ENCODE results near the gene C16orf86.
A peak's percentile ranks its signal among the peaks of the same experiment; 100 is the strongest.

C16orf86 gene, protein sequence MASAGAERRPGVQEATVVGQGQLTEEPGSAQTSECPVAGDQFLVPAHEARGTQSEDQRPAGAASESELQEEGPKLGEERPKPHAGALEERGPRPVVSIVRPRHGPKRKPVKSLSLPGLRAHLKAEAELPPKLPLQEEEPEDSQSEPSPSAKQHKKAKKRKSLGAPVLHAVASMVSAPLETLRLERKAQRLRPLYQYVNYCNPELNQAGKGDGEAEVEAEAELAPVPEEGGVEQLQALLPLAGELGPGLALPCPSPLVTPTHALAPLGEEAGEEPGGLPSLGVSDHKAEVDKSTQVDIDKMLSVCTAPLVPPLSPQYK

DNA sequence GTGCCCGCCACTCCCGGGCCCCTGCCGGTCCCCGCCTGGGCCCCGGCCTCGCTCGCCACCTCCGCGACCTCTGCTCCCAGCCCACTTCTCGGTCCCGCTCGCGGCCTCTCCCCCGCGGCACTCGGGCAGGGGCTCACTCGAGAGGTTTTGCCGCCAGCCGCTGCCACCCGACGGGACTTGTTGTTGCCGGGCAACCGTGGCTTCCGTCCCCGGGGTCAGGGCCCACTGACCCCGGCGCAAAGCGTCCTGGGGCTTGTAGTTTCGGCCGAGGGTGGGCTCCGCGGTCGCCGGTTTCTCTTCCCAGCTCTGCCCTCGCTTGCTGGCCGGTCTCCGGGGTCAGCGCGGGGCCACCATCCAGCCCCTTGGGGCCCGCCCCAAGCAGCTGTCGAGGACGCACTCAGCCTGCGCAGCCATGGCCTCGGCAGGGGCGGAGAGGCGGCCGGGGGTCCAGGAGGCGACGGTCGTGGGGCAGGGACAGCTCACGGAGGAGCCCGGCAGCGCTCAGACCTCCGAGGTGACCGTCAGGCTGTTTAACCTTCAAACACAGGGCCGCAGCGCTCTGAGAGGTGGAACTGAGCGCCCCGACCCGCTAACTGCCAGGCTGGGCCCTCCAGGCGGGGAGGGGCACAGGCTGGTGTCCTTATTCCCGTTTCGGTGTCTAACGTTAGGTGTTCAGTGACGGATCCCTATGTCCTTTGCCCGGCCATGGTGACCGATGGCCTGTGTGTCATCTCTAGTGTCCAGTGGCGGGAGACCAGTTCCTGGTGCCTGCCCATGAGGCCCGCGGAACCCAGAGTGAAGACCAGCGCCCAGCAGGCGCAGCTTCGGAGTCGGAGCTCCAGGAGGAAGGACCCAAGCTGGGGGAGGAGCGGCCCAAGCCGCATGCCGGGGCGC lies at the start of gene C16orf86, which contains the start of gene ENKD1:
Gene C16orf86, plus strand, starts transcription at position 256 of the 894 bp plus-strand sequence. Its CDS starts 157 bp downstream, at position 413.
Gene ENKD1, minus strand, starts transcription at position 192 of the 894 bp plus-strand sequence. CDS start 308 bp downstream, outside the sequence.
- DNase-seq = peak; percentile 87

DNA sequence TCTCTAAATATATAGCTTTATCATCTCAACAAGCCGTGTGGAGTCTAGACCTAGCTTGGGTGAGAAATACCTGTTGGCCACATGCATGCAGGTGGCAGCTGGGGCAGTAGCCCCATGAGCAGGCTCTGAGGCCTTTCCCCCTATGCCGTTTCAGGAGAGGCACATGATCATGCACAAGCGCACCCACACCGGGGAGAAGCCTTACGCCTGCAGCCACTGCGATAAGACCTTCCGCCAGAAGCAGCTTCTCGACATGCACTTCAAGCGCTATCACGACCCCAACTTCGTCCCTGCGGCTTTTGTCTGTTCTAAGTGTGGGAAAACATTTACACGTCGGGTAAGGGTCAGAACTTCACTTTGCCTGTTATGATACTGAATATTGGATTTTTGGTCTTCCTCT lies 38.4 kb upstream of the C16orf86 start:
- DNase-seq = no peak

DNA sequence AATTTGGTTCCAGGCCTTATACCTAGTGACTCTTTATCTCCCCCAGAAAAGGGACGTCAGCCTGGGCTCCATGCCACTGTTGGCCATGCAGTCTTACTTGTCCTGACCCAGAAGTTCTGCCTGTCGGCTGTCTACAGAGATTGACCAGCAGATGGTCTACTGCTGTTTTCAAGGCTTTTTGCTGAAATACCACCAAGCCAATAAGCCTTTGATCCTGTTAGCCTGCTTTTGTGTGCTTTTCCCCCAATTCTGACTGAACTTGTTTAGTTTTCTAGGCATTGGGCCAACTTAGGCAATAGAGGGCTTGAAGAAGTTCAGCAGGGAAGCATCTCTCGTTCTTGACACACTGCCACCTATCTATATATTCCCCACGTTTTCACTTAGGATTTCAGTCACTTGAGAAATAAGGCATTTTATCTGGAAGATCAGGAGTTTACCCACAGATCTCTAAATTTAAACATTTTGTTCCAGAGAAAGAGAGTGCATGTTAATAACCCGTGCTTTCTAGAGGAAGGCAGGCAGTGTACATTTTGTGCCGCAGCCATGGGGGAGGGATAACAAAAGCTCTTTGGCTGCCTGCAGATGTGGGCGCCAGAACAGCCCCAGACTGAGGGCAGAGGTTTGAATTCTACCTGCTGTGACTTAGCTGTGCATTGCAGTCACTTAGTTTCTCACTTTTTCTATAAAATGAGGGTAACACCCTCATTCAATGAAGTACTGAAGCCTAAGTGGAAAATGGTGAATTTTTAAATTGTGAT lies 34.0 kb upstream of the C16orf86 start:
- no peak for DNase-seq

DNA sequence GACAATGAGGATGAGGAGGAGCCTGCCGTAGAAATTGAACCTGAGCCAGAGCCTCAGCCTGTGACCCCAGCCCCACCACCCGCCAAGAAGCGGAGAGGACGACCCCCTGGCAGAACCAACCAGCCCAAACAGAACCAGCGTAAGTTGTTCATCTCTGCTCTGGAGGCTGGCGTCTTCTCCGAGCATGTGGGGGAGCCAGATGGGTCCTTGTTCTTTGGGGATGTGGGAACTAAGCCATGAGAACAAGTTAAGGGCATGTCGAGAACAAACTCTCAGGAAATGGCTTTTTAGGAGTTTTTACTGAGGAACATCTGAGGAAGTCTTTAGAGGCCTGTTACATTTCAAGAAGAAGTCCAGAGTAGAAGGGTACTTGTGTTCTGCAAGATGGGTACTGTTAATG lies 29.9 kb upstream of the C16orf86 start:
- no peak for DNase-seq

DNA sequence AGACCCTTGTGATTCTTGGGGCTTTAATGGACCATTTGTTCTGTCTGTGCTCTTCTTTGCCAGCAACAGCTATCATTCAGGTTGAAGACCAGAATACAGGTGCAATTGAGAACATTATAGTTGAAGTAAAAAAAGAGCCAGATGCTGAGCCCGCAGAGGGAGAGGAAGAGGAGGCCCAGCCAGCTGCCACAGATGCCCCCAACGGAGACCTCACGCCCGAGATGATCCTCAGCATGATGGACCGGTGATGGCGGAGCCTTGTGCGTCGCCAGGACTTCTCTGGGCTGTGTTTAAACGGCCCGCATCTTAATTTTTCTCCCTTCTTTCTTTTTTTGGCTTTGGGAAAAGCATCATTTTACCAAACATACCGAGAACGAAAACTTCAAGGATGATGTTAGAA lies 29.0 kb upstream of the C16orf86 start:
- no peak for DNase-seq

DNA sequence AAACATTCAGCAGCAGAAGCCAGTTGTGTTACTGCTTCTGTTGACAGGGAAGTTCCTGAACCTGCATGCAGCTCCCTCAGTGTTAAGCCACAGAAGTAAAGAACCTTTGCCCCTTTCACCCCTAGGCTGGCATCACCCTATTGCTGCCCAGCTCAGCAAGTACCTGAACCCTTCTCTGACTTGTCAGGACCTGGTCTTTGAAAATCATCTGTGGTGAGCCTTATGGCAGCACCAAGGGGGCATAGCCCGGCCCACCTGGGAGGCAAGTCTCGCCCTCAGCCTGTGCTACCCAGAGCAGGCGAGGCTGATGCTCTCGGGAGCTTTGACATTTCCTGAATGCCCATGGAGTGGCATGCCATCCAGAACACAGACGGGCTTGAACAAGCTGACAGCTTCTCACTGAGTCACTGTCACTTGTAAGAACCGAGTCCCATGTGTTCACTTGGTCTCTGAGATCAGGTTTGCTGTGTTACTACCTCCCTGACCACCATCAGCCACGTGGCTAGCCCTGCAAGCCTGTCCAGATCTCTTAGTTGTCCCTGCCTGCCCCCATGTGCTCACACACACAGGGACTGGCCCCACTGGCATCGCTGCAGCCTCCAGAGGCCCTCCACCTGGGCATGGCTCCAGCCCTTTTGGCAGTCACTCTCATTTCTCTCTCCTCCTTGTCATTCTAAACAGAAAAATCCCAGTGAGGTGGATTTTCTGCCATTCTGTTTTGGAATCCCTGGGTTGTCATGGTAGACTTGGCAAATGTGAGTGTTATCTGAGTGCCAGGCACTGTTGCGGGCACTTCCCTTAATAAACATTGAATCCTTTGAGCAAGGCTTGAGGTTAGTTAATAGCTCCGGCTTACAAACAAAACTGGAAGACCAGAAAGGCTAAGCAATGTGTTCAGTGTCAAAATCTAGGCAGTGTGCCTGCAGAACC lies 24.6 kb upstream of the C16orf86 start:
- no peak for DNase-seq

DNA sequence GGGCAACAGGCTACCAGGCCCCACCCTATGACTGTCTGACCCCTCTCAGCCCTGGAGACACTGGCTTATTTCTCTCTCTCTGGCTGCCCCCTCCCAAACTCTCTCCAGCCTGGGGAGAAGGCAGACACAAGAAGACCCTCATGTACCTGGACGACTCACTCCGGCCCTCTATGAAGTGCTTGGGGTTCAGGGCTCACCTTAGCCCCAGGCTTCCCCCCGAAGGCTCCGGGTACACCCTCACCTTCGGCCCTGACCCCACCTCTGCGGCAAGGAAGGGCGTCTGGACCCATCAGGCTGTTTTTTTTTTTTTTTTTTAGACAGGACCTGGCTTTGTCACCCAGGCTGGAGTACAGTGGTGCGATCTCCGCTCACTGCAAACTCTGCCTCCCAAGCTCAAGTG lies 22.6 kb upstream of the C16orf86 start:
- DNase-seq = no peak

DNA sequence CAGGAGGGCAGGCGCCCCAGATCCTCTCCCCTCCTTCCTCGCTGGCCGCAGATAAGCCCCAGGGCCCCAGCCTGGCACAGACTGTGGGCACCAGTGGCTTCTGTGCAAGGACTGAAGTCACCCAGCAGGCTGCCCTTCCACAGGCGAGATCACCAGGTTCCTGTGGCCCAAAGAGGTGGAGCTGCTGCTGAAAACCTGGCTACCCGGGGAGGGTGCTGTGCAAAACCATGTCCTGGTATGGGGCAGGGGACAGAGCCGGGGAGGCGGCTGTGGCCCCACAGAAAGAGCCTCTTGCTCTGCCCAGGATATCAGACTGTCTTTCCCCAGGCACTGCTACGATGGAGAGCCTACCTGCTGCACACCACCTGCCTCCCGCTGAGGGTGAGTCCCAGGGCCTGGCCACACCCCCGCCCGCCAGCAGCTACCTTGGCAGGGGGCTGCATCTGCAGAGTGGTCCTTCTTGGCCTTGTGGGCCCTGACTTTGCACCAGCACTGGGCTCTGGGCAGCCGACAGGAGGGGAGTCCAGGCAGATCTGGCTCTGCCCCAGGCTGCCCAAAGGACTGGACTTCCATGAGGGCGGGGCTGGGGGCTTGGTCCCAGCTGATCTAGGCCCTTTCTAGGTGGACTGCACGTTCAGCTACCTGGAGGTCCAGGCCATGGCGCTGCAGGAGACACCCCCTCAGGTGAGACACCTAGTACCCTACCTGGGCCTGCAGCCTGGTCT lies 21.1 kb upstream of the C16orf86 start:
- DNase-seq = no peak

DNA sequence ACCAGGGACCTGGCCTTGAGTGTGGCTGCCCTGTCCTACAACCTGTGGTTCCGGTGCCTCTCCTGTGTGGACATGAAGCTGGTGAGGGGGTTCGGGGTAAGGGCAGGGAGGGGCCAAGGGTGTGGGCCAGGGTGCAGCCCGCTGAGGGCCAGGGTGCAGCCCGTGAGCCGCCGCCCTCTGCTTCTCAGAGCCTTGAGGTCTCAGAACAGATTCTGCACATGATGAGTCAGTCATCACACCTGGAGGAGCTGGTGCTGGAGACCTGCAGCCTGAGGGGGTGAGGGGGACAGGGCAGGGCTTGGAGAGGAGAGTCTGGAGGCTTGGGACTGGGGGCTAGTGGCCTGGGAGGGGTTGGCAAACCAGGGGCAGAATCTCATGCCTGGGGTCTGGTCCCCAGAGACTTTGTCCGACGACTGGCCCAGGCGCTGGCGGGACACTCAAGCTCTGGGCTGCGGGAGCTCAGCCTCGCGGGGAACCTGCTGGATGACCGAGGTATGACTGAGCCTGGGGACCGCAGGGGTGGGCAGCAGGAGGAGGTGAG lies 19.4 kb upstream of the C16orf86 start:
- DNase-seq = no peak

DNA sequence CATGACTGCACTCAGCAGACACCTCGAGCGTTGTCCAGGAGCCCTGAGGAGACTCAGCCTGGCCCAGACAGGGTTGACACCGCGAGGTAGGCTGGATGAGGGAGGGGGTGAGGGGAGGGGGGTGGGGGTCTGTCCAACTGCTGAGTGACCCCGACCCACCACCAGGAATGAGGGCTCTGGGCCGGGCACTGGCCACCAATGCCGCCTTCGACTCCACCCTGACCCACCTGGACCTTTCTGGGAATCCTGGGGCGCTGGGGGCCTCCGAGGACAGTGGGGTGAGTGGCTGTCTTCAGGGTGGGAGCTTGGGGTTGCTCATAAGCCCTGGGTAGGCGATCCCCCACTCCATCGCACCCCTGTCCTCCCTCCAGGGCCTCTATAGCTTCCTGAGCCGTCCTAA lies 18.9 kb upstream of the C16orf86 start:
- no peak for DNase-seq

DNA sequence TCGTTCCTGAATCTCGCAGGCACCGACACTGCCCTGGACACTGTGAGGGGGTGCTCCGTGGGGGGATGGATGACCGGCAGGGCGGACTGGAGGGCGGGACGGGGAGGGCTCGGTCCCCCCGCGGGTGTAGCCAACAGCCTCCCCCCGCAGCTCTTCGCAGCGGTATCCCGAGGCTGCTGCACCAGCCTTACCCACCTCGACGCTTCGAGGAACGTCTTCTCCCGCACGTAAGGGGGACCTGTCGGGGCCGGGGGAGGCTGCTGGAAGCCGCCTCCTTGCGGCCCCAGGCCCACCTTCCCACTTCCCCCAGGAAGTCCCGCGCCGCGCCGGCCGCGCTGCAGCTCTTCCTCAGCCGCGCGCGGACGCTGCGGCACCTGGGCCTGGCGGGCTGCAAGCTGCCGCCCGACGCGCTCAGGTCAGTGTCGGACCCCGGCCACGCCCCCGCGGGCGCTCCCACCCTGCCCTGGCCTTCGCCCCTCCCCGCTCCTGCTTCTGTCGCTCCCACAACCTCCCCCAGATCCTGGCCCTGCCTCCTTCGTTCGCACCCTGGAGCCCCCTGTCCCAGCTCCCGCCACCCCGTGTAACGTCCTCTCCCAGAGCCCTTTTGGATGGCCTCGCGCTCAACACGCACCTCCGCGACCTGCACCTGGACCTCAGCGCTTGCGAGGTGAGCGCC lies 18.4 kb upstream of the C16orf86 start:
- DNase-seq = no peak

DNA sequence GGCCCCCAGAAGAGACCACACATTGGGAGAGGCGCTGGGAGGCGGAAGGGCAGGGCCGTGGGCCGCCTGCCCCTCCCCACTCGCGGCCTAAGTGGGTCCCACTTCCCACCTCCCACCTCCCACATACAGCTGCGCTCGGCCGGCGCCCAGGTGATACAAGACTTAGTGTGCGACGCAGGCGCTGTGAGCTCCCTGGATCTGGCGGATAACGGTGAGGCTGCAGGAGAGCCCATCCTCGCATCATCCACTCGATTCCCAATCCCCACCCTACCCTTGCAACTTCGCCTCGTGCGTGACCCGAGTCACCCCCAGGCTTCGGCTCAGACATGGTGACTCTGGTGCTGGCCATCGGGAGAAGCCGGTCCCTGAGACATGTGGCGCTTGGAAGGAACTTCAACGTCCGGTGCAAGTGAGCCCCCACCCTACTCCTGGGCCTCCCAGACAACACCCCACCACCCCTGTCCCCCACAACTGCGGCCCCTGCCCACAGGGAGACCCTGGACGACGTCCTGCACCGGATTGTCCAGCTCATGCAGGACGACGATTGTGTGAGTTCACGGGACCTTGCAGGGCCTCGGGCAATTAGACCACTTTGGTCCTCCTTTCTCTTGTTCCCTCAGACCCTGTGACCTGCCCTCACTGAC lies 17.7 kb upstream of the C16orf86 start:
- no peak for DNase-seq

DNA sequence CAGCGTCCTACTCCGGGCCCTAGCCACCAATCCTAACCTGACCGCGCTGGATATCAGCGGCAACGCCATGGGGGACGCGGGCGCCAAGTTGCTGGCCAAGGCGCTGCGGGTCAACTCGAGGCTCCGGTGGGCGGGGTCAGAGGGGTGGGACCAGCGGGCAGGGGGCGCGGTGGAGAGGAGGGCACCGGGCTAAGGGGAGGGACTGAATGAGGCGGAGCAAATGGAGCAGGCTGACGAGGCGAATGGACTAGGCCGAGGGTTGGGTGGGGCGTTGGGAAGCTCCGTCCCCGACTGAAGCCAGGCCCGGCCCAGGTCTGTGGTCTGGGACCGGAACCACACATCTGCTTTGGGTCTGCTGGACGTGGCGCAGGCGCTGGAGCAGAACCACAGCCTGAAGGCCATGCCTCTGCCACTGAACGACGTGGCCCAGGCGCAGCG lies 17.1 kb upstream of the C16orf86 start:
- DNase-seq = no peak

DNA sequence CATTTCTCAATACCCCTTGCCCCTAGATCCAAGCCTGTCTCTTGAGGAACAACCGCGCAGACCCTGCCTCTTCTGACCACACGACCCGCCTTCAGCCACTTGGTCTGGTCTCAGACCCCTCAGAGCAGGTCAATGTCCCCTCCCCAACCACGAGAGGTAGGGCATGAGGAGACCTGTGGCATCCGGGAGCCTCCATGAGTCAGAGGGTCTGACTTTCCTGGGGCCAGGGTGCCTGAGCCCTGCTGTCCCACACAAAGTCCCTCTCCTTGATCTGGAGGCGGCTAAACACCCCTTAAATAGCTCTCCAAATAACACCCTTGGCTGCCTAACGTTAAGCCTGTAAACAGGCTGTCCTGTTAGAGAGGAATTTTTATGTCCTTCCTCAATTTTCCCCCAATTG lies 16.6 kb upstream of the C16orf86 start:
- DNase-seq = no peak

DNA sequence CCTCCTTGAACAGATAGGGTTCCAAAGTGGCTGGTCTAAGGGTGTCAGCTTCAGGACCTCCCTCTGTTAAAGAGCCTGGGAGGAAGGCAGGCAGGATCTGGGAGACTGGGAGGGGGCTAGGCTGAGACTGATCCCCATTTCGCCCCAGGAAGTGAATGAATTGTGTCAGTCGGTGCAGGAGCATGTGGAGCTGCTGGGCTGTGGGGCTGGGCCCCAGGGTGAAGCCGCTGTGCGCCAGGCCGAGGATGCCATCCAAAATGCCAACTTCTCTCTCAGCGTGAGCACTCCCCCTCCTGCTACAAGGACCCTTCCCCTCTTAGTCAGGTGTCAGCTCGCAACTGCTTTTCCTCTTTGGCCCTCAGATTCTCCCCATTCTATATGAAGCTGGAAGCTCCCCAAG lies 15.6 kb upstream of the C16orf86 start:
- DNase-seq = no peak

DNA sequence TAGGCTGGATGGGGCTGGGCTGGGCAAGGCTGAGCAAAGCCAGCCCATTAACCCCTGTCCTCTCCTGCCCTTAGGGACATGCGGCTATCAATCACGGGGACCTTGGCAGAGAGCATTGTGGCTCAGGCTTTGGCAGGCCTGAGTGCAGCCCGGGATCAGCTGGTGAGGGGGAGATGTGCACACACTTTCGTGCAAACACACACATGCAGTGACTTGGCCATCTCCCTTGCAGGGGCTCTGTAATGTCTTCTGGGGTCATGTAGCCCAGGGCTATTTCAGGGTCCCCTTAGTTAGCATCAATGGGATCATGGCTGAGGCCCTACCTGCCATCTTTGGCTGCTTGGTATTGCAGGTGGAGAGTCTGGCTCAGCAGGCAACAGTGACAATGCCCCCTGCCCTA lies 14.8 kb upstream of the C16orf86 start:
- DNase-seq = no peak

DNA sequence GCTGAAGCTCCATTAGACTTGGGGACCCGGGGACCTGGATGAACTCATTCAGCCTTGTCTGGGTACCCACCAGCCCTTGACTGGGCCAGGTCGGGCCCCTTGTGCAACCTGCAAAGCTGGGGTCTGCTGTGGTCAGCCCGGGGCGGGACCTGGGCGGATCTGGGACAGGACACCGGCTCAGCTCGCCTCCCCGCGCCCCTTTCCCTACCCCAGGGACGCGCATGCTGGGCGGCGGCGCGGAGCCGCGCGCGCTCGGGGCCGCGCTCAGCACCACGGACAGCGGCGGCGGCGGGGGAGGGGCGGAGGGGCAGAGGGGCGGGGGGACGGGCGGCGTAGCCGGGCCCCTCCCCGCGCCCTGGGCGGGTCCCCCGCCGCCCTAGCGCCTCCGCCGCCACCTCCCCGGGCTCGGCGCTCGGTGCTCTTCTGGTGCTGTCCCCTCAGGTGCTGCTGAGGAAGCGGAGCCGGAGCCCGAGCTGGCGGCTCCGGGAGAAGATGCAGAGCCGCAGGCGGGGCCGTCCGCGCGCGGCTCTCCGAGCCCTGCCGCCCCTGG lies 14.0 kb upstream of the C16orf86 start:
- no peak for DNase-seq

DNA sequence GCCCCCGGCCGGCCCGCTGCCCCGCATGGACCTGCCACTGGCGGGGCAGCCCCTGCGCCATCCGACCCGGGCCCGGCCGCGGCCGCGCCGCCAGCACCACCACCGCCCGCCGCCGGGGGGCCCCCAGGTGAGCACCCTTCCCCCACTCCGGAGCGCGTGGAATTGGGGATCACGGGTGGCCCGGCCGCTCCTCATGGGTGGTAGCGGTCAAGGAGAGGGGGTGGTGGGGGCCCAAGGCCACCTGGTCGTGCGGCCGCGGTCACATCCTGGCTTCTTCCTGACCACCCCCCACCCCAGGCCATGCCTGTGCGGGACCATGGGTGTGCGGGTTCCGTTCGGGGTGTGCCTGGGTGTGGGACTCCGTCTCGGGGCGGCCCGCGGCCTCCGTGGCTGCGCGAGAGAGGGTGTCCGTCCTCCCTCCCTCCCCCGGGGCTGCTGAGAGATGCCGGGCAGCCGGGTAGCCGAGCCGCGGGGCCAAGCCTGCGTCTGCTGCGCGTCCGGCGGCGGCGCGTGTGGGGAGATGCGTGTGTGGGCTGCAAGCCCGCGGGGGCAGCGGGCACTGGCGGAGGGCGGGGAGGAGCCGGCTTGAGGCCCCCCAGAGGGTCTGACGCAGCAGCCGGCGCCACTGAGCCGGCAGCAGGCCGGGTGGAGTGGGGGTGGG lies 13.4 kb upstream of the C16orf86 start:
- no peak for DNase-seq

DNA sequence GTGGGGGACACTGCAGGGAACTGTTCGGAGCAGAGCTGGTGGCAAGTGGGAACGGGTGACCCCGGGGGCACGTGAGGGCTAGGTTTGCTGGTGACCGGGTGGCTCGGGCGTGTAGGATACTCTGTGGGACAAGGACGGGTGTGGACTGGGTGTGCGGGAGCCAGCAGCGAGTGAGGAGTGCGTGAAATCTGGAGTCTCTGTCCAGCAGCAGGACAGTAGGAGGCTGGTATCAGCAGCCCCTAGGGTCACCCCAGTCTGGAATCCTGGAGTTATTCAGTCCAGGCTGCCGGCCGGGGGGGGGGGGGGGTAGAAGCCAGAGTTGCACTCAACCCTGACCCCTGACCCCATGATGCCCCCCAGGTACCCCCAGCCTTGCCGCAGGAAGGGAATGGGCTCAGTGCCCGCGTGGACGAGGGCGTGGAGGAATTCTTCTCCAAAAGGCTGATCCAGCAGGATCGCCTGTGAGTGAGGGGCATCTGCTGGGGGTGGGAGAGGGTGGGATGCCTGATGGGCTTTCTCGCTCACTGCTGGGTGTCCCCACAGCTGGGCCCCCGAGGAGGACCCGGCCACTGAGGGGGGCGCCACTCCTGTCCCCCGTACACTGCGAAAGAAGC lies 12.7 kb upstream of the C16orf86 start:
- no peak for DNase-seq
